K562 (cell line): Measurements from ENCODE around the gene CTNNBL1. TPM values are rescaled to one million over a fixed set of nuclear protein-coding genes. Genes with fewer than 3 reads are reported as not detected.
A peak's percentile ranks its signal among the peaks of the same experiment; 100 is the strongest.

ENCODE experiments used
- BDP1 ChIP-seq: IDR thresholded peaks from 3 replicates; pipeline ENCODE4 v1.6.1; 2011; ENCODE audit not compliant: insufficient read length, insufficient read depth
- CBFA2T3 ChIP-seq: fragments of 450-650 bp; IDR thresholded peaks from 2 replicates; pipeline ENCODE4 v1.6.1; 2017
- CTBP1 ChIP-seq: fragments of 450-650 bp; IDR thresholded peaks from 2 replicates; pipeline ENCODE4 v1.6.1; 2016; ENCODE audit warnings: borderline replicate concordance
- ERF ChIP-seq: fragments of 450-650 bp; formaldehyde crosslinking; IDR thresholded peaks from 2 replicates; pipeline ENCODE4 v1.4.0; 2020; ENCODE audit warnings: mild to moderate bottlenecking, mixed read lengths
- FOXM1 ChIP-seq, 2 experiments: fragments of 450-650 bp in 1 of 2; sonication (generic) in 1 of 2; formaldehyde crosslinking in 1 of 2; IDR thresholded peaks; 2 replicates each; pipeline versions ENCODE4 v1.6.1 to v1.9.0; 2017 to 2022; ENCODE audit warnings: low read depth in 2 of 2, mild to moderate bottlenecking in 2 of 2, missing genetic modification reagents in 1 of 2, moderate library complexity in 1 of 2
- GABPA ChIP-seq: fragments of 200-800 bp; sonication (Bioruptor generic); conservative IDR thresholded peaks from 2 replicates; pipeline ENCODE4 v1.6.1; 2016; ENCODE audit warnings: low read depth, missing genetic modification characterization, missing compliant biosample characterization
- HIVEP1 ChIP-seq: fragments of 250-450 bp; sonication (Bioruptor Pico); IDR thresholded peaks from 2 replicates; pipeline ENCODE4 v1.4.0; 2020; ENCODE audit warnings: mild to moderate bottlenecking
- HNRNPLL ChIP-seq: fragments of 200-400 bp; formaldehyde crosslinking; IDR thresholded peaks from 2 replicates; pipeline ENCODE4 v1.6.1; 2017; ENCODE audit warnings: low read length, low read depth, mild to moderate bottlenecking; ENCODE audit not compliant: poor library complexity, severe bottlenecking
- KAT2B ChIP-seq: IDR thresholded peaks from one replicate; pipeline ENCODE4 v1.6.1; 2012; ENCODE audit warnings: low read depth, mild to moderate bottlenecking, control low read depth, inconsistent platforms, low read length, moderate library complexity
- MIER1 ChIP-seq: fragments of 450-650 bp; IDR thresholded peaks from 2 replicates; pipeline ENCODE4 v1.6.1; 2016; ENCODE audit warnings: antibody characterized with exemption, mild to moderate bottlenecking, low read depth
- NFRKB ChIP-seq: fragments of 450-650 bp; IDR thresholded peaks from 2 replicates; pipeline ENCODE4 v1.6.1; 2016; ENCODE audit warnings: low read depth
- PURB ChIP-seq: sonication (generic); formaldehyde crosslinking; IDR thresholded peaks from 2 replicates; pipeline ENCODE4 v1.9.0; 2021; ENCODE audit warnings: low read depth, mild to moderate bottlenecking, missing genetic modification reagents
- SMAD4 ChIP-seq: fragments of 250-450 bp; sonication (Bioruptor Pico); conservative IDR thresholded peaks from 2 replicates; pipeline ENCODE4 v1.8.0; 2021; ENCODE audit warnings: inconsistent platforms, mild to moderate bottlenecking, moderate library complexity
- YBX1 ChIP-seq: fragments of 450-650 bp; IDR thresholded peaks from 2 replicates; pipeline ENCODE4 v1.7.1; 2016; ENCODE audit warnings: mild to moderate bottlenecking
- ZNF347 ChIP-seq: fragments of 450-650 bp; formaldehyde crosslinking; IDR thresholded peaks from 2 replicates; pipeline ENCODE4 v1.4.0; 2020; ENCODE audit warnings: low read depth, mild to moderate bottlenecking, moderate library complexity
- ZNF436 ChIP-seq: fragments of 250-450, 450-650 bp; sonication (Bioruptor Pico); formaldehyde crosslinking; IDR thresholded peaks from 2 replicates; pipeline ENCODE4 v1.7.0; 2020; ENCODE audit warnings: mild to moderate bottlenecking
- ZNF695 ChIP-seq: fragments of 450-650 bp; formaldehyde crosslinking; IDR thresholded peaks from 2 replicates; pipeline ENCODE4 v1.4.0; 2020; ENCODE audit warnings: mild to moderate bottlenecking, moderate library complexity
- ZNF780A ChIP-seq: fragments of 250-450 bp; sonication (Bioruptor Pico); IDR thresholded peaks from 2 replicates; pipeline ENCODE4 v1.5.0; 2021; ENCODE audit warnings: mild to moderate bottlenecking
- polyA plus RNA-seq, 8 experiments: library from polyadenylated mRNA; depleted of rRNA in 4 of 8; stranded (reverse) in 5 of 8; unstranded in 3 of 8; fragments of >200 nt; fragmentation: Nextera tagmentation in 2 of 8; fragmentation: Illumina TruSeq in 1 of 8; extraction: Ambion mirVana in 2 of 8; extraction: Trizol in 1 of 8; gene quantifications; 2 replicates each; pipeline versions ENCODE4 v1.2.1 to v1.2.3, GENCODE V29; 2011 to 2014; ENCODE audit warnings: inconsistent platforms in 1 of 8, missing spikeins in 1 of 8
- total RNA-seq, 7 experiments: library from RNA; depleted of rRNA in 6 of 7; stranded (reverse); fragments of >200 nt in 6 of 7; fragmentation: Illumina TruSeq in 2 of 7; extraction: Trizol in 2 of 7; gene quantifications; 2 replicates each; pipeline versions ENCODE4 v1.2.1 to v1.2.3, GENCODE V29; 2011 to 2021; ENCODE audit warnings: low replicate concordance in 1 of 7
- TF ChIP-seq, protein P1 (sequence below): sonication (generic); formaldehyde crosslinking; IDR thresholded peaks from 2 replicates; pipeline ENCODE4 v1.8.0; 2023; ENCODE audit warnings: mild to moderate bottlenecking, missing genetic modification reagents
- TF ChIP-seq, protein P2 (sequence below): fragments of 450-650 bp; formaldehyde crosslinking; IDR thresholded peaks from 2 replicates; pipeline ENCODE4 v1.4.0; 2022; ENCODE audit warnings: missing genetic modification characterization
- TF ChIP-seq, protein P3 (sequence below): sonication (generic); formaldehyde crosslinking; IDR thresholded peaks from 2 replicates; pipeline ENCODE4 v1.8.0; 2022; ENCODE audit warnings: mild to moderate bottlenecking, low read depth, missing genetic modification reagents
- TF ChIP-seq, protein P4 (sequence below): sonication (generic); formaldehyde crosslinking; IDR thresholded peaks from 2 replicates; pipeline ENCODE4 v1.8.0; 2022; ENCODE audit warnings: mild to moderate bottlenecking, missing genetic modification reagents

CTNNBL1 gene
- total and polyA plus RNA-seq, 9 of the 15 experiments (the other 6 are each of a cell fraction or from before 2014, with no cell fraction given), result 32.4 to 85.6 (median 43.6) TPM

- TF ChIP-seq, protein P1, sequence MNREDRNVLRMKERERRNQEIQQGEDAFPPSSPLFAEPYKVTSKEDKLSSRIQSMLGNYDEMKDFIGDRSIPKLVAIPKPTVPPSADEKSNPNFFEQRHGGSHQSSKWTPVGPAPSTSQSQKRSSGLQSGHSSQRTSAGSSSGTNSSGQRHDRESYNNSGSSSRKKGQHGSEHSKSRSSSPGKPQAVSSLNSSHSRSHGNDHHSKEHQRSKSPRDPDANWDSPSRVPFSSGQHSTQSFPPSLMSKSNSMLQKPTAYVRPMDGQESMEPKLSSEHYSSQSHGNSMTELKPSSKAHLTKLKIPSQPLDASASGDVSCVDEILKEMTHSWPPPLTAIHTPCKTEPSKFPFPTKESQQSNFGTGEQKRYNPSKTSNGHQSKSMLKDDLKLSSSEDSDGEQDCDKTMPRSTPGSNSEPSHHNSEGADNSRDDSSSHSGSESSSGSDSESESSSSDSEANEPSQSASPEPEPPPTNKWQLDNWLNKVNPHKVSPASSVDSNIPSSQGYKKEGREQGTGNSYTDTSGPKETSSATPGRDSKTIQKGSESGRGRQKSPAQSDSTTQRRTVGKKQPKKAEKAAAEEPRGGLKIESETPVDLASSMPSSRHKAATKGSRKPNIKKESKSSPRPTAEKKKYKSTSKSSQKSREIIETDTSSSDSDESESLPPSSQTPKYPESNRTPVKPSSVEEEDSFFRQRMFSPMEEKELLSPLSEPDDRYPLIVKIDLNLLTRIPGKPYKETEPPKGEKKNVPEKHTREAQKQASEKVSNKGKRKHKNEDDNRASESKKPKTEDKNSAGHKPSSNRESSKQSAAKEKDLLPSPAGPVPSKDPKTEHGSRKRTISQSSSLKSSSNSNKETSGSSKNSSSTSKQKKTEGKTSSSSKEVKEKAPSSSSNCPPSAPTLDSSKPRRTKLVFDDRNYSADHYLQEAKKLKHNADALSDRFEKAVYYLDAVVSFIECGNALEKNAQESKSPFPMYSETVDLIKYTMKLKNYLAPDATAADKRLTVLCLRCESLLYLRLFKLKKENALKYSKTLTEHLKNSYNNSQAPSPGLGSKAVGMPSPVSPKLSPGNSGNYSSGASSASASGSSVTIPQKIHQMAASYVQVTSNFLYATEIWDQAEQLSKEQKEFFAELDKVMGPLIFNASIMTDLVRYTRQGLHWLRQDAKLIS (CRISPR knock-in tag), result no peak
- TF ChIP-seq, protein P2, sequence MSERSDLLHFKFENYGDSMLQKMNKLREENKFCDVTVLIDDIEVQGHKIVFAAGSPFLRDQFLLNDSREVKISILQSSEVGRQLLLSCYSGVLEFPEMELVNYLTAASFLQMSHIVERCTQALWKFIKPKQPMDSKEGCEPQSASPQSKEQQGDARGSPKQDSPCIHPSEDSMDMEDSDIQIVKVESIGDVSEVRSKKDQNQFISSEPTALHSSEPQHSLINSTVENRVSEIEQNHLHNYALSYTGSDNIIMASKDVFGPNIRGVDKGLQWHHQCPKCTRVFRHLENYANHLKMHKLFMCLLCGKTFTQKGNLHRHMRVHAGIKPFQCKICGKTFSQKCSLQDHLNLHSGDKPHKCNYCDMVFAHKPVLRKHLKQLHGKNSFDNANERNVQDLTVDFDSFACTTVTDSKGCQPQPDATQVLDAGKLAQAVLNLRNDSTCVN (CRISPR knock-in tag), result no peak
- peak; percentile 96 for TF ChIP-seq FOXM1 (IDR thresholded peaks at IDR 0.05; ENCODE audit: low read depth)
- TF ChIP-seq FOXM1 (CRISPR knock-in tag; IDR thresholded peaks at IDR 0.05; ENCODE audit: low read depth), result no peak
- 0 out of 2 replicates have a peak, but pooled peaks have one; percentile 40 for TF ChIP-seq ERF
- 0 out of 2 replicates have a peak, but pooled peaks have one; percentile 24 for TF ChIP-seq NFRKB
- no peak for TF ChIP-seq BDP1
- TF ChIP-seq, protein P3, sequence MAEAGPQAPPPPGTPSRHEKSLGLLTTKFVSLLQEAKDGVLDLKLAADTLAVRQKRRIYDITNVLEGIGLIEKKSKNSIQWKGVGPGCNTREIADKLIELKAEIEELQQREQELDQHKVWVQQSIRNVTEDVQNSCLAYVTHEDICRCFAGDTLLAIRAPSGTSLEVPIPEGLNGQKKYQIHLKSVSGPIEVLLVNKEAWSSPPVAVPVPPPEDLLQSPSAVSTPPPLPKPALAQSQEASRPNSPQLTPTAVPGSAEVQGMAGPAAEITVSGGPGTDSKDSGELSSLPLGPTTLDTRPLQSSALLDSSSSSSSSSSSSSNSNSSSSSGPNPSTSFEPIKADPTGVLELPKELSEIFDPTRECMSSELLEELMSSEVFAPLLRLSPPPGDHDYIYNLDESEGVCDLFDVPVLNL, result no peak
- TF ChIP-seq, protein P4, sequence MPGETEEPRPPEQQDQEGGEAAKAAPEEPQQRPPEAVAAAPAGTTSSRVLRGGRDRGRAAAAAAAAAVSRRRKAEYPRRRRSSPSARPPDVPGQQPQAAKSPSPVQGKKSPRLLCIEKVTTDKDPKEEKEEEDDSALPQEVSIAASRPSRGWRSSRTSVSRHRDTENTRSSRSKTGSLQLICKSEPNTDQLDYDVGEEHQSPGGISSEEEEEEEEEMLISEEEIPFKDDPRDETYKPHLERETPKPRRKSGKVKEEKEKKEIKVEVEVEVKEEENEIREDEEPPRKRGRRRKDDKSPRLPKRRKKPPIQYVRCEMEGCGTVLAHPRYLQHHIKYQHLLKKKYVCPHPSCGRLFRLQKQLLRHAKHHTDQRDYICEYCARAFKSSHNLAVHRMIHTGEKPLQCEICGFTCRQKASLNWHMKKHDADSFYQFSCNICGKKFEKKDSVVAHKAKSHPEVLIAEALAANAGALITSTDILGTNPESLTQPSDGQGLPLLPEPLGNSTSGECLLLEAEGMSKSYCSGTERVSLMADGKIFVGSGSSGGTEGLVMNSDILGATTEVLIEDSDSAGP, result no peak
- TF ChIP-seq HNRNPLL, result no peak
- no peak for TF ChIP-seq PURB (CRISPR knock-in tag)
- peak; percentile 99 for TF ChIP-seq CBFA2T3
- no peak for TF ChIP-seq KAT2B
- TF ChIP-seq ZNF436 (CRISPR knock-in tag), result no peak
- TF ChIP-seq ZNF695 (CRISPR knock-in tag), result no peak
- TF ChIP-seq SMAD4 (CRISPR knock-in tag), result peak; percentile 90
- no peak for TF ChIP-seq ZNF780A (CRISPR knock-in tag)
- TF ChIP-seq GABPA (tag), result no peak
- TF ChIP-seq MIER1, result no peak
- no peak for TF ChIP-seq ZNF347 (CRISPR knock-in tag)
- no peak for TF ChIP-seq HIVEP1
- peak; percentile 90 for TF ChIP-seq CTBP1
- TF ChIP-seq YBX1, result no peak
These were observed 157.0 kb downstream of the CTNNBL1 start (continued) for GRCh38 chr20:37850724-37851355.
